GM19239 (cell line): ENCODE data around the gene KCNH5.

ENCODE experiments used
- DNase-seq: peaks from one replicate; pipeline ENCODE4 v3.0.0; 2011; ENCODE audit warnings: low spot score; ENCODE audit not compliant: insufficient read length
- FAIRE-seq: peaks from 2 replicates; lab custom pipeline; 2011; peaks lifted over from hg19 to GRCh38; lab: Jason Lieb, UNC

Gene KCNH5

GRCh38 chr14:62691647-62692489 lies 353.4 kb downstream of the KCNH5 start:
- FAIRE-seq (no peak), DNase-seq (no peak)

GRCh38 chr14:62689733-62690132 lies 355.5 kb downstream of the KCNH5 start:
- FAIRE-seq (no peak), DNase-seq (no peak)

- DNase-seq (no peak), FAIRE-seq (no peak)
Observed at GRCh38 chr14:62687818-62688217, 357.4 kb downstream of the KCNH5 start.

DNA sequence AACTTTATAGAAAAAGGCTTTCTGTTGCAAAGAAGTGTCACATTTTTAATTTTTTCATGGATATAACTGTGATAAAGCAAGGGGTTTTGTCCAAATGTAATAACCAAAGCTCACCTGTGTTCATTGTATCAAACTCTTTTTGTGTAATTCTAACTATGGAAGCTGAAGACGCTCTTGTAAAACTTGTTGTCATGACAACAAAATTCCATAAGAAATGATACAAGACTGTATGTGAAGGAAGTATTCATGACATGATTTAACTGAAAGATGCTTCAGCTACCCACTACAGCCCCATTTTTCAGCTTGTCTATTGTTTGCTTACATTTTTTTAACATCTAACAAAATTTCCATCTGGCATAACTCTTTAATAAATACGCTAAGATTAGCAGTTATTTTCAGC lies 360.9 kb downstream of the KCNH5 start:
- DNase-seq (no peak), FAIRE-seq (no peak)

DNA sequence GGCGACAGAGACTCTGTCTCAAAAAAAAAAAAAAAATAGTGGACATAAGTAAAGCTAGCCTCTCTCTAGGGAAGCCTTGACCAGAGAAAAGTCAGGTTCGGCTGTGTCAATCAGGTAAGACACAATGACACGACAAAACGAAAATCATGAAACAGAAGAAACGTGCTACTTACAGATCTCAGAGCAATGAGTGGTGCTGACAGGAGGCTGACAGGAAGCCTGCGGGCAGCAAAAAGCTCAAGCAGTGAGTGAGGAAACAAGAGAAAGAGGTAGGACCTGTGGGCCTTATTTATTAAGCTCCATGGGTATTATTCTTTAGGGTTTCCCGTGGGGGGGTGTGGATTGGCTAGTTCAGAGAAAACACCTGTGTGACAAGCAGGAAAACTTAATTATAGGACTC lies 363.1 kb downstream of the KCNH5 start:
- FAIRE-seq (no peak), DNase-seq (no peak)

GRCh38 chr14:62674563-62675237 lies 370.6 kb downstream of the KCNH5 start:
- no peak for FAIRE-seq
- no peak for DNase-seq

DNA sequence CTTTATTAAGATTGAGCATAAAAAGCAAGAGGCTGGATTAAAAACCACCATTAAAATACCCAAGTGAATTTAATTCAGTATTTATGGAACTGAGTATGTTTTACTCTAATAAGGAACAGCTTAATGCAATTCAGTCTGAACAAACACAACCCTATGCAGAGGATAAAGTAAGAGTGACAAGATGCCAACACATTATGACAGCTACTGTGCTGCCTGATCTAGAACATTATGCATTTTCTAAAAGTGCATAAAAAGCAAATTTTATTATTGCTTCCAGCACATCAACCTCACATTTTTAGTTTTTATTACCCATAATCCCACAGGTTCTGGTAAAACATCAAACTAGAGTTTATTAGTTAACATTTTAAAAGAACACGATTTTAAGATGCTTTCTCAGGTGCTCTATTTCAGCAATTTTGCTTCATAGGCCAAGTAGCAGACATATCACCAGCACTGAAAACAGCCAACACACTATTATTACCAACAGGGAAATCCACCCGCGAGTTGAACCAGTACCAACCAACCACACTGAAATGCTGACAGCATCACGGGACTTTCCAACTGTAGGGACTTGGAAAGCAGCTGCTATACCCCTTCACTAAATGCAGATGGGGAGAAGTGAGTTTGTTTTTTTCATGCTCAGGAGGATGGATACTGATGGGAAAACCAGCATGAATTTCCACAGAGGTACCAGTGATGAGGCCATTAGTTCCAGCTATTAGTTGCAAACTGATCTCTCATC lies 372.1 kb downstream of the KCNH5 start:
- FAIRE-seq (no peak), DNase-seq (no peak)

GRCh38 chr14:62670526-62670925 lies 374.7 kb downstream of the KCNH5 start:
- no peak for FAIRE-seq
- DNase-seq: no peak

DNA sequence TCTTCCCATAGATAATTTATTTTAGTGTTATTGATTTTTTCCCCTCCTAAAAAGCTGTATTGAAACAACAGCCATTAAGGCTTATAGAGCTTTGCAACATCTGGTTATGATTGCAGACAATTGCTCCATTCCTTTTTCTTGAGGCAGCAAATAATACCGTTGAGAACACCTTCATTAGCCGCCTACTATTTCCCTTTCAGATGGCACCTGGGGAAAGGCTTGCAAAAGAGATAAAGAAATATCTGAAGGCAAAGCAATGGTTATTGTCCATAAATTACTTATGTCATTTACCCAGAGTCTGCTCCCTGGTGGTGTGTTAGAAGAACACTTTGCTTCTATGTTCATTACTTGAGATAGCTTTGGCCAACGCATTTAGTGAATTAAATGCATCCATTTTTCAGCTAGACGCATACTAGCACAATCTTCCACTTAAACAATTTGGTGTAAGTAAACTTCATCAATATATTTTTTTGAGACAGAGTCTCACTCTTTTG lies 377.8 kb downstream of the KCNH5 start:
- DNase-seq (no peak), FAIRE-seq (no peak)

- DNase-seq (no peak), FAIRE-seq (no peak)
Observed at GRCh38 chr14:62665286-62665685, 380.0 kb downstream of the KCNH5 start.

DNA sequence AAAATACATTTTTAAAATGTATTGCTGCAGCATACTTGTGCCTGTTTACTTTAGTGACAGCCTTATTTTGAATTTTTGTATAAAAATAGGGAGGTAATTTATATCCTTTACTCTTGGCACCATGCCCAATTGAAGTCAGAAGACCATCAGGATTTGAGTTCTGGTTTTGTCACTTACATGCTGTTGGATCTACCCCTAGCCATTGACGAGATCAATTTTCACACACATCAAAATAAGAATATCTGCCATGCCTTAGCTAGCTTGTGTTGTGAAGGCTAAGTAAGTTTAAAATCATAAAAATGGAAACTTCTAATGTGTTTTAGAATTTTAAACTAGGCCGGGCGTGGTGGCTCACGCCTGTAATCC lies 381.8 kb downstream of the KCNH5 start:
- FAIRE-seq: no peak
- no peak for DNase-seq

GRCh38 chr14:62662811-62663455 lies 382.3 kb downstream of the KCNH5 start:
- FAIRE-seq (no peak), DNase-seq (no peak)

DNA sequence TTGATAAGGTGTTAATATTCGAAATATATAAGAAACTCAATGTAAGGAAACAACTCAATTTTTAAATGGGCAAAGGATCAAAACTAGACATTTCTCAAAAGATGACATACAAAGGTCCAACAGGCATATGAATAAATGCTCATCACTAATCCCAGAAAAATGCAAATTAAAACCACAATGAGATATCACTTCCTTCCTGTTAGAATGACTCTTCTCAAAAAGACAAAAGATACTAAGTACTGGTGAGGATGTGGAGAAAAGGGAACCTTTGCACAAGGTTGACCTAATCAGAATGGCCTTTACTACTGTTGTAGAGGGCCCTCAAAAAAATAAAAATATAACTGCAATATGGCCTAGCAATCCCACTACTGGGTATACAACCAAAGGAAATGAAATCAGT lies 383.4 kb downstream of the KCNH5 start:
- no peak for FAIRE-seq

DNA sequence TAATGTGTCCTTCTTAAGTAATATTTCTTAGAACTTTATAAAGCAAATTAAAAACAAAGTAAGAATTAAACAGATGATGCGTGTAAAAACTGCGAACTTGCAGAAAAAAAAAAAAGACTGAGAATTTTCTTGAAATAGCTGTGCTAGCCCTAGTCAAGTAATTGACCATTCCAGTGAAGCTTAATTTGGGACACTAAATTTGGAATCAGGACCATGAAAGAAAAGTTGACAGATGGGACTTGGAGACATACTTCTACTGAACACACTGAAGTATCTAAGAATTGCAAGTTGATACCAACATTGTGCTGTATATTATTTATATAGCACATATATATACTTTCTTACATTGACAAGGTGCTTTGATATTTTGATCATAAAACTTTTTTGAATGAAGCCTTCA lies 386.6 kb downstream of the KCNH5 start:
- DNase-seq (no peak), FAIRE-seq (no peak)

More for the DNA sequence above, 383.4 kb downstream of the KCNH5 start:
- DNase-seq: no peak

DNA sequence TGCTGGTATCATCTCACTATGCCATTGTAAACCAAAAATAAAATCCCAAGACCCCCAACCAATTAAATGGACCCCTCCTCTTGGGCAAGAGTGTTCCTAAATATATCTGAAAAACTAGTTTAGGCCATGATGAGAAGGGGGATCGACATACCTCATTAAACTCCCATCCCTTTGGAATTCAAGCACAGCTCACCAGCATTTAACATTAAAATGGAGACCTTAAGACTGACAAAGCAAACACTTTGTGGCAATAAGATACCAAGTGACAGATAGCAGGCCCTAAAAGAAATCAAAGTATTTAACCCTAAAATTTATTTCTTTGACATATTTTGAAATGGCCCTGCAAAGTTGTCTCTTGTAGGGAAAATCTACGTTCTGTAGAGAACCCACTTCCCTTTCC lies 387.9 kb downstream of the KCNH5 start:
- no peak for FAIRE-seq

GRCh38 chr14:62655166-62655565 lies 390.1 kb downstream of the KCNH5 start:
- DNase-seq (no peak), FAIRE-seq (no peak)

More for the DNA sequence above, 387.9 kb downstream of the KCNH5 start:
- DNase-seq: no peak

DNA sequence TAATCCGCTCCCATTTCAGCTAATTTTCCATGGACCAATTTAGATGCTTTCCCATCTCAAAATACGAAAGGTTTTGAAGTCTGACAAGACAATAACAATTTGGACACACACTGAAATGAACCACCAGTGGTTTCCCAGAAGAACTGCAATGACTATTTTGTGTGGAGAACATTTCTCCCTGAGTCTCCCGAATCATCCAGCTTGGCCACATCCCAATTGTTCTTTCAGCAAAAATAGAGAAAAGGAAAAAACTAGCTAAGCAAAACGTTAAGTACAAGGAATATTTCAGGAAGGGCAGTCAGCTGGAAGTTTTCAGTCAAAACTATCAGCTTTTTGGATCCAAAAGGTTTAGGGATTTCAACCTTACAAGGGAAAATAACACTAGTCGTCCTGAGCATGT lies 390.6 kb downstream of the KCNH5 start:
- FAIRE-seq (no peak), DNase-seq (no peak)
